Astrocyte (in vitro differentiated cells and primary cell): ENCODE measurements around the gene GPHN. TPM values are rescaled to one million over a fixed set of nuclear protein-coding genes. Genes with fewer than 3 reads are reported as not detected.

Experiments used
- DNase-seq: peaks from one replicate; pipeline ENCODE4 v3.0.0-alpha.2; 2010; ENCODE audit warnings: low read depth
- FAIRE-seq: peaks from 2 replicates; lab custom pipeline; 2011; peaks lifted over from hg19 to GRCh38; lab: Jason Lieb, UNC
- H2AFZ ChIP-seq: 2 replicates; pipeline ENCODE4 v1.6.0; 2012; ENCODE audit warnings: low read depth, low read length, inconsistent platforms
- H3K27ac ChIP-seq: 2 replicates; pipeline ENCODE4 v1.5.1; 2011; ENCODE audit warnings: low read depth, low read length, inconsistent platforms
- H3K27me3 ChIP-seq: 2 replicates; pipeline ENCODE4 v1.6.0; 2011; ENCODE audit warnings: low read length, inconsistent platforms; ENCODE audit not compliant: insufficient read depth
- H3K36me3 ChIP-seq: 2 replicates; pipeline ENCODE4 v1.5.1; 2011; ENCODE audit warnings: low read length, inconsistent platforms; ENCODE audit not compliant: insufficient read depth
- H3K4me1 ChIP-seq: 2 replicates; pipeline ENCODE4 v1.5.1; 2011; ENCODE audit warnings: low read length, inconsistent platforms; ENCODE audit not compliant: insufficient read depth
- H3K4me2 ChIP-seq: 2 replicates; pipeline ENCODE4 v1.6.0; 2012; ENCODE audit warnings: low read length, inconsistent platforms
- H3K4me3 ChIP-seq: 2 replicates; pipeline ENCODE4 v1.5.1; 2011; ENCODE audit warnings: low read depth, mild to moderate bottlenecking, low read length, inconsistent platforms; ENCODE audit not compliant: insufficient read depth
- H3K79me2 ChIP-seq: 2 replicates; pipeline ENCODE4 v1.6.0; 2012; ENCODE audit warnings: mild to moderate bottlenecking, low read length, inconsistent platforms; ENCODE audit not compliant: insufficient read depth
- H3K9ac ChIP-seq: 2 replicates; pipeline ENCODE4 v1.6.0; 2012; ENCODE audit warnings: mild to moderate bottlenecking, low read length, inconsistent platforms
- H3K9me3 ChIP-seq: 2 replicates; pipeline ENCODE4 v1.5.1; 2012; ENCODE audit warnings: low read depth, mild to moderate bottlenecking, low read length, inconsistent platforms; ENCODE audit not compliant: insufficient read depth
- H4K20me1 ChIP-seq: 2 replicates; pipeline ENCODE4 v1.6.0; 2012; ENCODE audit warnings: low read length, inconsistent platforms; ENCODE audit not compliant: insufficient read depth
- H3K27ac Mint-ChIP-seq: one replicate; pipeline ENCODE4 v1.8.0; 2021; ENCODE audit warnings: mild to moderate bottlenecking, mixed read lengths; ENCODE audit not compliant: unreplicated experiment
- H3K27me3 Mint-ChIP-seq: one replicate; pipeline ENCODE4 v1.8.0; 2021; ENCODE audit warnings: low read depth, mixed read lengths; ENCODE audit not compliant: unreplicated experiment
- H3K36me3 Mint-ChIP-seq: one replicate; pipeline ENCODE4 v1.8.0; 2021; ENCODE audit warnings: low read depth, mixed read lengths; ENCODE audit not compliant: unreplicated experiment
- H3K4me1 Mint-ChIP-seq: one replicate; pipeline ENCODE4 v1.8.0; 2021; ENCODE audit warnings: low read depth, mixed read lengths; ENCODE audit not compliant: unreplicated experiment
- H3K4me3 Mint-ChIP-seq: one replicate; pipeline ENCODE4 v1.8.0; 2021; ENCODE audit warnings: mild to moderate bottlenecking, moderate library complexity, mixed read lengths; ENCODE audit not compliant: unreplicated experiment
- H3K9me3 Mint-ChIP-seq: one replicate; pipeline ENCODE4 v1.8.0; 2021; ENCODE audit warnings: mild to moderate bottlenecking, mixed read lengths; ENCODE audit not compliant: unreplicated experiment
- EZH2 ChIP-seq: IDR thresholded peaks from 2 replicates; pipeline ENCODE4 v1.6.1; 2012; ENCODE audit warnings: mild to moderate bottlenecking, low read length, inconsistent platforms; ENCODE audit not compliant: insufficient read depth
- total RNA-seq: library from RNA; stranded (reverse); gene quantifications from 2 replicates; pipeline ENCODE4 v1.2.1, GENCODE V29; 2021
- TF ChIP-seq, protein P1 (sequence below): IDR thresholded peaks from 2 replicates; pipeline ENCODE4 v1.5.1; 2011; ENCODE audit warnings: low read depth, mild to moderate bottlenecking, inconsistent platforms, low read length, moderate library complexity; ENCODE audit not compliant: insufficient read depth

Gene GPHN
- total RNA-seq, 1 donor from 2014 or later: 6.9 TPM

GRCh38 chr14:67151082-67151666 is 643.2 kb downstream of the GPHN start:
- H3K27me3 ChIP-seq: no peaks in the 10 kb centered on the region
- no peak overlapping the region for H2AFZ ChIP-seq
- H3K27ac ChIP-seq: no peak overlapping the region
- no peaks in the 10 kb centered on the region for H3K9me3 ChIP-seq
- DNase-seq (no peak), FAIRE-seq (no peak)
- no peak overlapping the region for H3K4me3 ChIP-seq
- H3K4me1 ChIP-seq: no peaks in the 10 kb centered on the region
- no peak overlapping the region for H3K4me2 ChIP-seq
- Mint-ChIP-seq H3K4me3 (no peak overlapping the region), H3K36me3 (no peaks in the 10 kb centered on the region), H3K27me3 (no peaks in the 10 kb centered on the region), H3K9me3 (no peaks in the 10 kb centered on the region), H3K27ac (no peak overlapping the region), H3K4me1 (no peaks in the 10 kb centered on the region)
- H3K36me3 ChIP-seq: no peaks in the 10 kb centered on the region
- no peak for TF ChIP-seq EZH2
- TF ChIP-seq, protein P1, sequence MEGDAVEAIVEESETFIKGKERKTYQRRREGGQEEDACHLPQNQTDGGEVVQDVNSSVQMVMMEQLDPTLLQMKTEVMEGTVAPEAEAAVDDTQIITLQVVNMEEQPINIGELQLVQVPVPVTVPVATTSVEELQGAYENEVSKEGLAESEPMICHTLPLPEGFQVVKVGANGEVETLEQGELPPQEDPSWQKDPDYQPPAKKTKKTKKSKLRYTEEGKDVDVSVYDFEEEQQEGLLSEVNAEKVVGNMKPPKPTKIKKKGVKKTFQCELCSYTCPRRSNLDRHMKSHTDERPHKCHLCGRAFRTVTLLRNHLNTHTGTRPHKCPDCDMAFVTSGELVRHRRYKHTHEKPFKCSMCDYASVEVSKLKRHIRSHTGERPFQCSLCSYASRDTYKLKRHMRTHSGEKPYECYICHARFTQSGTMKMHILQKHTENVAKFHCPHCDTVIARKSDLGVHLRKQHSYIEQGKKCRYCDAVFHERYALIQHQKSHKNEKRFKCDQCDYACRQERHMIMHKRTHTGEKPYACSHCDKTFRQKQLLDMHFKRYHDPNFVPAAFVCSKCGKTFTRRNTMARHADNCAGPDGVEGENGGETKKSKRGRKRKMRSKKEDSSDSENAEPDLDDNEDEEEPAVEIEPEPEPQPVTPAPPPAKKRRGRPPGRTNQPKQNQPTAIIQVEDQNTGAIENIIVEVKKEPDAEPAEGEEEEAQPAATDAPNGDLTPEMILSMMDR: peak; percentile 23
- H4K20me1 ChIP-seq: no peaks in the 10 kb centered on the region
- no peak overlapping the region for H3K9ac ChIP-seq
- H3K79me2 ChIP-seq: no peaks in the 10 kb centered on the region

DNA sequence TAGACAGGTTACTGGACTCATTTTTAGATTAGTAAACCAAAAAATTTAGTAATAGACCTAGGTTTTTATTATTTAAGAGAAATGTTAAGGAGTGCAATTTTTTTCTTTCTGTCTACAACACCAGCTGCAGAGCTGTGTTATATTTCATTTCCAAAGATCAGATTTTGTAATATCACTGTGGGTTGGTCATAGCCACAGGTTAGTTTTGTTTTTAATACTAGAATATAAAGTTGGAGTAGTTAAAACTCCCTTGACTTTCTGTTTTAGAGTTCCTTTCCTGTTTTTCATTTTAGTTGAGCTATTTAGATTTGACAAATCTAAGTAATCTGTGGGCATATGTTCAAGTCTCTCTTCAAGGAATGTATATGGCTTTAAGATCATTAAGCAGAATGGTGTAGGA is 650.6 kb downstream of the GPHN start:
- Histone ChIP-seq H3K4me1 (no peaks in the 10 kb centered on the region), H3K79me2 (no peaks in the 10 kb centered on the region), H3K9me3 (no peaks in the 10 kb centered on the region), H2AFZ (no peak overlapping the region), H4K20me1 (no peaks in the 10 kb centered on the region), H3K36me3 (no peaks in the 10 kb centered on the region), H3K27ac (no peak overlapping the region), H3K9ac (no peak overlapping the region), H3K4me2 (no peak overlapping the region), H3K4me3 (no peak overlapping the region), H3K27me3 (no peaks in the 10 kb centered on the region)
- H3K27ac Mint-ChIP-seq: no peak overlapping the region
- no peak overlapping the region for H3K4me3 Mint-ChIP-seq
- no peaks in the 10 kb centered on the region for H3K27me3 Mint-ChIP-seq
- FAIRE-seq (no peak), DNase-seq (no peak)
- no peaks in the 10 kb centered on the region for H3K36me3 Mint-ChIP-seq
- no peak for TF ChIP-seq EZH2
- TF ChIP-seq, protein P1: no peak
- H3K4me1 Mint-ChIP-seq: no peaks in the 10 kb centered on the region
- no peaks in the 10 kb centered on the region for H3K9me3 Mint-ChIP-seq

GRCh38 chr14:67162385-67162784 is 654.4 kb downstream of the GPHN start:
- no peak for DNase-seq
- no peak overlapping the region for H3K4me3 ChIP-seq
- H3K4me1 ChIP-seq: no peaks in the 10 kb centered on the region
- H3K27me3 Mint-ChIP-seq: no peaks in the 10 kb centered on the region
- no peak overlapping the region for H3K27ac ChIP-seq
- H3K9me3 Mint-ChIP-seq: no peaks in the 10 kb centered on the region
- peaks cover 1% of the 10 kb centered on the region for H3K4me1 Mint-ChIP-seq
- H3K4me2 ChIP-seq: no peak overlapping the region
- no peak overlapping the region for H3K9ac ChIP-seq
- FAIRE-seq: no peak
- H3K9me3 ChIP-seq: no peaks in the 10 kb centered on the region
- no peaks in the 10 kb centered on the region for H3K27me3 ChIP-seq
- H2AFZ ChIP-seq: no peak overlapping the region
- H3K79me2 ChIP-seq: no peaks in the 10 kb centered on the region
- no peaks in the 10 kb centered on the region for H4K20me1 ChIP-seq
- no peak overlapping the region for H3K27ac Mint-ChIP-seq
- H3K36me3 Mint-ChIP-seq: no peaks in the 10 kb centered on the region
- TF ChIP-seq, protein P1: no peak
- TF ChIP-seq EZH2: no peak
- H3K36me3 ChIP-seq: no peaks in the 10 kb centered on the region
- no peak overlapping the region for H3K4me3 Mint-ChIP-seq
